Activated CD4-positive, alpha-beta T cell treated with anti-CD3 and anti-CD28 coated beads, Interleukin-2, amount 50 U/mL, for 24 hours (primary cell): ENCODE measurements around the gene PLA2G15.

ENCODE experiments used
- DNase-seq, 2 donors: peaks; one replicate each; pipeline ENCODE4 v3.0.0-alpha.2; 2020; ENCODE audit warnings: low read depth in 1 of 2, low spot score in 1 of 2

PLA2G15 gene

DNA sequence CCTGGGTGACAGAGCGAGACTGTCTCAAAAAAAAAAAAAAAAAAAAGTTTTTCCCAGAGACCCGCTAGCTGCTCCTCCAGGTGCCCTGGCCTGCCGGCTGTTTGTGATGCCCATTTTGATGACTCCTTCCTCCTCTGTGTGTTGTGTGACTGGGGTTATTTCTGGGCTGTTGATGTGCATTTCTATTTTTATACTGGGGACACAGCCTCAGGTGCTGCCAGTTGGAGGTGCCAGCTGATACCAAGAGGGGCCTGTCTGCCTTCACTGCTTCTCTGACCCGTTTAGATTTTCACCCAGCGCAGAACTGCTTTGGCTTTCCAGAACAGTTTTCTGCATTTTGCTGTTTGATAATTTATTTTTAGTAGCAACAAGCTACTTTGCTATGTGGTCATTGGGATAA is 6.7 kb downstream of the PLA2G15 start:
- no peak for DNase-seq

DNA sequence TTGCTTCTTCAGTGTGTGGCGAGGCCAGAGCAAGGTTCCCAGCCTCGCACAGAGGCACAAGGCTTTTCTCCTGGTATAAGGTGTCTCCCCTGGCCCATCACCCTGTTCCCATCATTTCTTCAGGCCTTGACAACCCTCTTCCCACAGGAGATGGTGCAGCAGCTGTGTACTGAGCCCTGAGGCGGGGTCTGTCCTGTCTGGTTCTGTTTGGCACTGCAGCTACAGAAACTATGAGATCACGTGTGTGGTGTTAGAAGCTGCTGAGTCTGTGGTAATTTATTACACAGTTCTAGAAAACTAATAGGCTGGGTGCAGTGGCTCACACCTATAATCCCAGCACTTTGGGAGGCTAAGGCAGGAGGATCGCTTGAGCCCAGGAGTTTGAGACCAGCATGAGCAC is 7.2 kb downstream of the PLA2G15 start:
- no peak for DNase-seq

DNA sequence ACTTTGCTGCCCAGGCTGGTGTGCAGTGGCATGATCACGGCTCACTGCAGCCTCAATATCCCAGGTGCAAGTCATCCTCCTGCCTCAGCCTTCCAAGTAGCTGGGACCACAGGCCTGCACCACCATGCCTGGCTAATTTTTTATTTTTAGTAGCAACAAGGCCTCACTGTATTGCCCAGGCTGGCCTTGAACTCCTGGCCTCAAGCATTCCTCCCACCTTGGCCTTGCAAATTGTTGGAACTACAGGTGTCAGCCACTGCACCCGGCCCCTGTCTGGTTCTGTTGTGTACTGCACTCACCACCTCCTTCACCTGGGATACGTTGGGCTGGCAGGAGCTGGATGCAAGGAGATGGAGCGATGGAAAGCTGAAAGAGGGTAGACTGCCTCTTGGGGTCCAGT is 8.5 kb downstream of the PLA2G15 start:
- no peak for DNase-seq

DNA sequence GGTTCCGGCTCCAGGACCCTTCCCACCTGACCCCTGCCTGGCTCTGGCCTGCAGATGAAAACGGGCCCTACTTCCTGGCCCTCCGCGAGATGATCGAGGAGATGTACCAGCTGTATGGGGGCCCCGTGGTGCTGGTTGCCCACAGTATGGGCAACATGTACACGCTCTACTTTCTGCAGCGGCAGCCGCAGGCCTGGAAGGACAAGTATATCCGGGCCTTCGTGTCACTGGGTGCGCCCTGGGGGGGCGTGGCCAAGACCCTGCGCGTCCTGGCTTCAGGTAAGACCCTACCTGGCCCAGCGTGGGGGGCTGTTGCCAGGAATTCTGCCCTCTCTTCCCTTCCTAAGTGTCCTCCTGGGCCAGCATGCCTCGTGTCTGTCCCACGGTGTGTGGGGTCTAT is 10.5 kb downstream of the PLA2G15 start:
- DNase-seq, result no peak

DNA sequence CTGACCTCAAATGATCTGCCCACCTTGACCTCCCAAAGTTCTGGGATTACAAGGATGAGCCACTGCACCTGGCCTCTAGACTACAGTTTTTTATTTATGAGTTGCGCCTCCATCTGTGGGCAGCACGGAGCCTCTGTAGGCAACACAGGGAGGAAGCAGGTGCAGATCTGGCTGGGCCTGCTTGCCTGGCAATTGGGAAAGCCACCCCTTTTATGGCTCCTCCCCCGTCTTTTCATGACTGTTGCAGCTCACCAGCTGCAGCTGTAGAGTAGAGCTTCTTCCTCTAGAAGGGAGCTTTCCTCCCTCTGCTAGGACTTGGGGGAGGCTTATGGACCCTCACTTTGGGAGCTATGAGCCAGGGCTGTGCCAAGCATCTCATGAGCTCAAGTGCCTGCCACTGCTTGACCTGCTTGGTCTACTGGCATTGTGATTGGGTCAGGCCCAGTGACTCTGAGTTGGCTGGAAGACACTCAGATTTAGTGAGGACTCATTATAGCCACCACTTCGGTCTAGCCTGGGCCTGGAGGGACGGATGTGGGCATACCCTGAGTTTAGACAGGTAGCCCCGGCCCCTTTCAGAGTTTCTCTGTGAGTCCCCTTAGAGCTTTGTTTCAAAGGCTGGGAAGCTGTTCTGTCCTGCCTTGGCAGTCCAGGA is 12.2 kb downstream of the PLA2G15 start:
- no peak for DNase-seq

DNA sequence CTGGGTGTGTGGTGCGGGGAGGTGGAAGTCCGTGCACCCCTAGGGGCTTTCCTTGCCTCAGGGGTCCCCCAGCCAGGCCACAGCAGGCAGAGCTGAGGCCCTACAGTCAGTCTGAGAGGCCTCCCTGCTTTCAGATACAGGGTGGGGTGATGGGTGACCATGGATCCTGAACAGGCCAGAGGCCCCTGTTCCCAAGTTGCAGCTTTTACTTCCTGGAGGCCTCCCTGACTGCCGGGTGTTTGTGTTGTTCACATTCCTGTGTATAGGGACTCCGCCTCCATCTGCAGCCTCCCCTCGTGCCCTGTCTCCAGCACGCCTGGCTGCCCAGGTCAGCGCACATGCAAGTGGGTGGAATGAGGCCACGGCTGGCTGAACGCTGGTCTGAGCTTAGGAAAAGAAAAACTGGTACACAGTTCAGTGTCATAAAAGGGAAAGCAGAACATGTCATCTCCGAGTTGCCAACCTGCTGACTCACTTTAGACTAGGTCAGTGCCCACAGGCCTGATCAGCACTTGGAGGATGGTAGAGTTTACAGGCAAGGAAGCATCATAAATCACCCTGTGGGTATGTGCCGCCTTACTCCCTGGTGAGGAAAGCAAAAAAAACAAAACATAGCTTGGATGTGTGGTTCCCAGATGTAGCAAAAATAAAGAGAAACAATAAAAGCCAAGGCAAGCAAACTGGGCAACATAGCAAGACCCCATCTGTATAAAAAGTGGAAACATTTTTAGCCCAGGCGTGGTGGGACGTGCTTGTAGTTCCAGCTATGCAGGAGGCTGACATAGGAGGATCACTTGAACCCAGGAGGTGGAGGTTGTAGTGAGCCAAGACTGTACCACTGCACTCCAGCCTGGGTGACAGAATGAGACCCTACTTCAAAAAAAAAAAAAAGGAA is 13.0 kb downstream of the PLA2G15 start:
- DNase-seq, result no peak

DNA sequence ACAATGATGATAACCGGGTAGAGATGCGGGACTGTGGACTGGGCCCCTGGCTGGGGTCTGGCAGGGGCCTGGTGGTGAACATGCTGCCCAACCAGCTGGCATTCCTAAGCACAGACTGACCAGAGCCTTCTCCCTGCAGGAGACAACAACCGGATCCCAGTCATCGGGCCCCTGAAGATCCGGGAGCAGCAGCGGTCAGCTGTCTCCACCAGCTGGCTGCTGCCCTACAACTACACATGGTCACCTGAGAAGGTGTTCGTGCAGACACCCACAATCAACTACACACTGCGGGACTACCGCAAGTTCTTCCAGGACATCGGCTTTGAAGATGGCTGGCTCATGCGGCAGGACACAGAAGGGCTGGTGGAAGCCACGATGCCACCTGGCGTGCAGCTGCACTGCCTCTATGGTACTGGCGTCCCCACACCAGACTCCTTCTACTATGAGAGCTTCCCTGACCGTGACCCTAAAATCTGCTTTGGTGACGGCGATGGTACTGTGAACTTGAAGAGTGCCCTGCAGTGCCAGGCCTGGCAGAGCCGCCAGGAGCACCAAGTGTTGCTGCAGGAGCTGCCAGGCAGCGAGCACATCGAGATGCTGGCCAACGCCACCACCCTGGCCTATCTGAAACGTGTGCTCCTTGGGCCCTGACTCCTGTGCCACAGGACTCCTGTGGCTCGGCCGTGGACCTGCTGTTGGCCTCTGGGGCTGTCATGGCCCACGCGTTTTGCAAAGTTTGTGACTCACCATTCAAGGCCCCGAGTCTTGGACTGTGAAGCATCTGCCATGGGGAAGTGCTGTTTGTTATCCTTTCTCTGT is 14.0 kb downstream of the PLA2G15 start:
- no peak for DNase-seq

DNA sequence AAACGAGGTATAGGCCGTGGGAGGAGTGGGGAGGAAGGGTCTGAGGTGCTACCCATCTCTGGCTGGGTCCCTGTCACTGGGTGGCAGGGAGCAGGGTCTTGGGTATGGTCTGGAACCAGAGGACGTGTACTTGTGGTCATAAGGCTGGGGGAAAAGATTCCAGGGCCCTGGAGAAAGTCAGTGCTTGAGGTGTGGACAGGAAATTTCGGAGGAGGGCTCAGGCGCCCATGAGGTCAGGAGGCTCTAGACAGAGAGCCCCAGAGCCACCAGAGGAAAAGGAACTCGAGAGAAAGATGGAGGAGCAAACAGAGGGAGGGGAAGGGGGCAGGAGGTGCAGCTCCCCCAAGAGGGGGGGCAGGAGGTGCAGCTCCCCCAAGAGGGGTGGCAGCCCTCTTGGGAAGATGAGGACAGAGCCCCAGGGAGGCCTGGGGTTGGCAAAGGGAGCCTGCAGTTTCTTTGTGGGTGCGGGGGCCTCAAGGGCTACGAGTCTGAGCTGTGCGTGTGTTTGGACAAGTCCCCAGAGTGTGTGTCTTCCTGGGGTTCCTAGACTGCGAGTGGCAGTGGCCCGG is 18.5 kb downstream of the PLA2G15 start:
- DNase-seq, result no peak

DNA sequence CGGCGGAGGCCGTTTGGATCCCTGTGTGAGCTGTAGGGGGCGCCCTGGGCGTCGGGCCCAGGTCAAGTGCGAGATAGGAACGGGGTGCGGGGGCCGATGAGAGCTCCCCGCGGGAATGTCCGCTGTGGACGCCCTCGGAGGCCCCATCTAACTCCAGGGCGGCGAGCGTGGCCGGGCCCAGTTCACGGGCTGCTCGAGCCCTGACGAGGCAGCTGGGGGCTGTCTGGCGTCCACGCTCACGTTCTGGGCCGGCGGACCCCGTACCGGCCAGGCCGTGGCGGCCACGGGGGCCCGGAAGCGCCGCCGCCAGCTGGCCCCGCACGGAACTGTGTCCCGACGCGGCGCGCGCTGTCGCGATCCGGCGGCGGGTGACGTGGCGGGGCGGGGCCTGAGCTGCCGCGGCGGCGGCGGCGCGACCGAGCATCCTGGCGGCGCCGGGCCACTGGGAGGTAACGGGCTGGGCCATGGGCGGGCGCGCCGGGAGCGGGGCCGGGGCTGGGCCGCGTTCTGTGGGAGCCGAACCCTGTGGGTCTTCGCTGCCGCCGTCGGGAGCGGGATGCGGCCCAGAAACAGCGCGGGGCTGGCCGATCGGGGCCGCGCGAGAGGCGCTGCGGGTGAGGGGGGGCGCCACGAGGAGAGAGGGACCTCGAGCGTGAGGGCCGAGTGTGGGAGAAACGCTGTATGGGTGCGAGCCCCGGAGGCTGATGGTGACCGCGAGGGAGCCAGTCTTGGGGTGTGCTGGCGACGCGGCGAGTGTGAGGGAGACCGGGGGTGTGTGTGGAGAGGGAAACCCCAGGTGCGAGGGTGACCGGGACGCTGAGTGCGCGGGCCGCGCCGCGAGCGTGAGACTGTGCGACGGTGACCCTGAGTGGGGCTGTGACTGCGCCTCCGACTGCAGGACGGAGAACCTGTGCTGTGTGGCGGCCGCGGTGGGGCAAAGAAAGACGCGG is 19.2 kb downstream of the PLA2G15 start, which contains the start of gene SLC7A6:
Gene SLC7A6 (plus strand): TSS at position 399 of the 950 bp plus-strand sequence. CDS start 10,201 bp downstream, outside the sequence.
- DNase-seq, result peak; percentile 73 to 85

DNA sequence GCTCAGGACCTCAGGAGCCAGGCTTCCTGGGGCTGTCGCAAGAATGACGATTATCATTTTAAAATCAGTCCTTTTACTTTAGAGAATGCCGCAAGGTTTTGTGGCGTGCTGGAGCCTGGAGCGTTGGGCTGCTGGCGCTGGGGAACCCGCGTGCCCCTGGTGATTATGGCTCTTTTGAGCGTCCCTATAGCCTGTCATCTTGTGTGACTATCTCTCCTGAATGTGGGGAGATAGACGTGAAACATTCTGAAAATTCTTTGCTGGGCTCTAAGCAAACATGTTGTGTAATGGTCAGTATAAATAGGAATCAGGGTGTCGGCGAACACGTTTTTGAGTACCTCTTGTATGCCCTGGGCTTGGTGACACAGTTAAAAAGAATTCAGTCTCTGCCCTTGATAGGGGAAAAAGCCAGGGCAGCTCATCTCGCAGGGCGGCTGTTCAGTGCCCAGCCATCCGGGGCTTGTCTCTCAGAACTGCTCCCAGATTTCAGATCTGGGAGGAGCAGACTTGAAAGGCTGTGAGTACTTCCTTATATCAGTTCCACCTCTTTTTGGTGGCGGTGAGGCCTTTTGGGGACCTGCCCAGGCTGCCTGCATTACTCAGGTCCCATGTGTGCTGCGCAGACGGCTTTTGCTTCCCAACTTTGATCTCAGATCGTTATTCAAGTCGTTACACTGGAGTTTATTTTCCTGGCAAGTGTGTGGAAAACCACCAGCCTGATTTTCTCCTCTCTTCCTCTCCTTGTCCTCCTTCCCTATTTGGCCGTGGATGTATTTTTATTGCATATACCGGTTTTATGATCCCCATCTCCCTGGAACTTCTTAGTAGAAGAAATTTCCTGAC is 20.1 kb downstream of the PLA2G15 start:
- DNase-seq, result peak in 1 of 2 donors; percentile 48

DNA sequence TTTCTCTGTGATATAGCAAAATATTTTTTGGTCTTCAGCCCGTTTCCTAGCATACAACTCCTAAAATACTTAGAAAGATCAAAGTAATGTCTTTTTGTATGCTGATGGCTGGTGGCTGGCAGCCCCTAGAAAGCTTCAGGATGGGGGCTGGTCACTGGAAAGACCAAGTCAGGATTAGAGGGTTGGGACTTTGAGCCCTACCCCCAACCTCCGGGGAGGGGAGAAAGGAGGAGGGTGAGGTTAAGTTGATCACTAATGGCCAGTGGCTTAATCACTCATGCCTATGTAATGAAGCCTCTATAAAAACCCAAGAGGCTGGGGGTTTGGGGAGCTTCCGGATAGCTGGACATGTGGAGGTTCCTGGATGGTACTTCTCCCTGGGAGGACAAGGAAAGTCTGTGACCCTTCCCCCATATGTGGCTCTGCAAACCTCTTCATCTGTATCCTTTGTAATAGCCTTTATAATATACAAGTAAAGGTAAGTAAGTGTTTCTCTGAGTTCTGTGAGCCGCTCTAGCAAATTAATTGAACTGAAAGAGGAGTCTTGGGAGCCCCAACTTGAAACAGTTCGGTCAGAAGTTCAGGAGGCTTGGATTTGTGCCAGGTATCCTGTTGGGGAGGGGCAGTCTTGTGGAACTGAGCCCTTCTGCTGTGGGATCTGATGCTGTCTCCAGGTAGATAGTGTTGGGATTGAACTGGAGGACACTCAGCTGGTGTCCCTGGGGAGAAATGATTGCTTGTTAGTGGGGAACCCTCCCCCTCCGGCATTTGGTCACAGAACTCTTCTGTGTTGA is 22.6 kb downstream of the PLA2G15 start:
- DNase-seq, result no peak

DNA sequence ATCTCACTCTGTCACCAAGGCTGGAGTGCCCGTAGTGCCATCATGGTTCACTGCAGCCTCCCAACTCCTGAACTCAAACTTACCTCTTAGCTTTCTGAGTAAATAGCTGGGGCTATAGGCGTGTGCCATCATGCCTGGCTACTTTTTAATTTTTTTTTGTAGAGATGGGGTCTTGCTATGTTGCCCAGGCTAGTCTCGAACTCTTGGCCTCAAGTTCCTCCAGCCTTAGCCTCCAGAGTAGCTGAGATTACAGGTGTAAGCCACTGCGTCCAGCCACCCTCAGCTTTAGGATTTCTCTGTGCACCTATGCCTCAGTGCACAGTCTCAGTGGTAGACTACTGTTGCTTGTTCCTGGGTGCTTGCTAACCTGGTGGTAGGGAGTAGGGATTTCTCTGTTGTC is 24.6 kb downstream of the PLA2G15 start:
- no peak for DNase-seq

DNA sequence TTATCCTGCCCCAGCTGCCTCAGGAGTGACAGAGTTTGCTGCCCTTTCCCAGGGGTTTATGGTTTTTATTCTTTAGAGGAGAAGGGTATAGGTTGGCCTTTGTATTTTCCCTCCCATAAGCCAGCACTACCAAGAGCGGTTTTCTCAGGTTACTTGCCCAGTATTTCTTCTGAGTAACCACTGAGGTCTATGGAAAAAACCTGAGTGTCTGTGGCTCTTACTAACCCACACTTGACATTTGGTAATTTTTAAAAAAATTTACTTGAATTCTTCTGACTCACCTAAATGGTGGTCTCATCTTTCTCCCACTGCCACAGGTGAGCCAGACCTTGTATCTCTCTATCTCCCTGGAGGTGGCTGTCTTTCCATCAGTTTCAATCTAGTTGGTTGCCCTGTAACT is 25.2 kb downstream of the PLA2G15 start:
- no peak for DNase-seq

DNA sequence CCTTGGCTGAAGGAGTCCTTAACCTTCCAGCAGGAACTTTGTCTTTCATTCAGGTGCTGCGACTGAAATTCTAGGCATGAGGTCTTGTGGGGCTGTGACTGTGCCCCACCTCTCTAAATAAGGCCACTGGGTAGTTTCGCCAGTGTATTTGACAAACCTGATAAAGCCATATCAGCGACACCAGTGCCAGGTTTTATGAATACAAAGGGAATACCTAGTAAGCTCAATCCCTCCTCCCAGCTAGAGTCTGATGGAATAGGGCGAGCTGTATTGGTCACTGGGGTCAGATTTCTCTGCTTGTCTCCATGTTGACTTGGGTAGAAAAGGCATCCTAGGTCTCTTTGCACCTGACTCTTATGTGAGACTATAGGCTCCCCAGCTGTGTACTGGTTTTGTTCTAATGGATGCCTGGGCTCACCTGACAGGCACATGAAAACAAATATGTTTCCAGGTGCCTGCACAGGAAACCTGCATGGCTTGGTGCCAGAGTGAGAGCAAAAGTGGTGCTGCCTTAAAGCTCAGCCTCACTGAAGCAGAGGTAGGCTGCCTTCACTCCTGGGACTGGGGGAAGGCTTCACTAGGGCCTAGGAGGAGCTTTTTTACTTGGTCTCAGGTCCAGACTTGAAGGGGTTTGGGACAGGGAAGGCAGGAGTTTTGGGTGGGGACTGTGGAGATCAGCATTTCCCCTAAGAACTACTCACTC is 27.5 kb downstream of the PLA2G15 start:
- no peak for DNase-seq

DNA sequence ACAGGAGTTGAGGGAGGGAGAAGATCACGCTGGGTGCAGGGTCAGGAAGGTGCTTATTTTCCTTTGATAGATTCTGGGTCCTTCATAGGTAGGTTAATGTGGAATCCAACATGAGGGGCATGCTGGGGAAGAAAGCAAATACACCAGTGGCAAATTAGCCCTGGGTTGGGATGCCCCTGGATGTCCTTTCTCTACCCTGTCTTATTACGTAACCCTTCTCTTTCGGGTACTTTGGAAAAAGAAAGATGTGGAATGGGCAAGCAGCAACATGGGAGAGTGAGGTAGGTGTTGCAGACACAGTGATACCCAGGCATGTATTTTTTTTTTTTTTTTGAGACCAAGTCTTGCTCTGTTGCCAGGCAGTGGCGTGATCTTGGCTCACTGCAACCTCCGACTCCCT is 28.3 kb downstream of the PLA2G15 start:
- DNase-seq, result no peak

DNA sequence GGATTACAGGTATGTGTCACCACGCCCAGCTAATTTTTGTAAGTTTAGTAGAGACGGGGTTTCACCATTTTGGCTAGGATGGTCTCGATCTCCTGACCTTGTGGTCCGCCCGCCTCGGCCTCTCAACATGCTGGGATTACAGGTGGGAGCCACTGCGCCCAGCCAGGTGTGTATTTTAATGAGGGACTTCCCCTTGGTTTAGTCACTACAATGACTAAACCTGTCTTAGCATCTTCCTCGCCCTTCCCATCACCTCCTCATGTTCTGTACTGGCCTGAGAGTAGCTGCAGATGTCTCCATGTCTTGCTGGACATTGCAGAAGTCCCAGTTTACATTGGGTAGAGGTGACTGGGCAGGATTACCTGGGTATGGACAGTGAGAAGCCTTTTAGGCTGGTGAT is 28.7 kb downstream of the PLA2G15 start:
- no peak for DNase-seq

DNA sequence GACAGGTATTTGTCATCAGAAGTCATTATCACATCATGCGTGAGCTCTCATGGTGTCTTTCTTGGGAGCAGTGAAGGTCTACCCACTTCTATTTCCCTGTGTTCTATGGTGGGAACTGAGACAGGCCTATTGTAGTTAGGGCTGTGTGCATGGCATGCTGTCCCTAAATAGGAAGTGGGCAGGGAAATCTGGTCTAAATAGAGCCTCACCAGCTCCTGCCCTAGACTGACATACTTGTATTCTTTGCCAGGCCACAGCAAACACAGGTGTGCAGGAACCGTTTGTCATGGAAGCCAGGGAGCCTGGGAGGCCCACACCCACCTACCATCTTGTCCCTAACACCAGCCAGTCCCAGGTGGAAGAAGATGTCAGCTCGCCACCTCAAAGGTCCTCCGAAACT is 29.3 kb downstream of the PLA2G15 start:
- no peak for DNase-seq
